ENCODE data around the gene NXN.
"Not testable (repeated sequence)": the region's sequence is repeated elsewhere in the genome, so short reads cannot be mapped to it uniquely, and the experiment has no call there.

The NXN gene

GRCh38 chr17:951325-952132 lies 28.0 kb downstream of the NXN start:
- DNase-seq, result no peak

- DNase-seq, result no peak
These were observed 29.8 kb downstream of the NXN start for GRCh38 chr17:949623-950303.

GRCh38 chr17:948284-948852 lies 31.2 kb downstream of the NXN start:
- no peak for DNase-seq

DNA sequence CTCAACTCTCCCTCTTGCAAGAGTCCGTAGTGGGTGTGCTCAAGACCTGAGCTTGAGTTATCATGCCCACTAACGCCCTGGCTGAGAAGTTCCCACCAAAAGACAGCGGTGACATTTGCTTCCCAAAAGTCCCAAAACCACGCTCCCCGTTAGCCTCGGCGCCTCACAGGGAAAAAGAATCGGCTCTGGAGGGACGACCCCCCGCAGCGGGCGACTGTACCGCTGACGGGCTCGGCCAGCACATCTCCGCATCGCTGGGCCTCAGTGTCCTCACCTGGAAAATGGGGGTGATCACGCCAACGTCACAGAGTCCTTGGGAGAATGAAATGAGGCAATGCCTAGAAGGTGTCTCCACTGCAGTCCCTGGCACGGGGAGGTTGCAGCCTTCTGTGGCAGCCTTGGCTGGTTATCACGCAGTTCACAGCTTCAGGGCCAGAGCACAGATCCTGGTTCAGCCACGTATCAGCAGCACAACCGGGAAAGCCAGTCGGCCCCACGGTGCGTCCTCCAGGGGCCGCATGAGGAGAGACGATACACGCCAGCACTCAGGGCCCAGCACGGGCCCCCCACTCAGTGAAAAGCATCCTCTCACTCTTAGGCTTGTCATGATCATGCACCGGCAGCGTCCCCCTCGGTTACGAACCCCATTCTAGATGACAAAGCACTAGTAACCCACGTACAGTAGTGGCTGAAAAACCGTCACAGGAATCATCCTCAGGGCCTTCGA lies 32.9 kb downstream of the NXN start:
- DNase-seq, result no peak

DNA sequence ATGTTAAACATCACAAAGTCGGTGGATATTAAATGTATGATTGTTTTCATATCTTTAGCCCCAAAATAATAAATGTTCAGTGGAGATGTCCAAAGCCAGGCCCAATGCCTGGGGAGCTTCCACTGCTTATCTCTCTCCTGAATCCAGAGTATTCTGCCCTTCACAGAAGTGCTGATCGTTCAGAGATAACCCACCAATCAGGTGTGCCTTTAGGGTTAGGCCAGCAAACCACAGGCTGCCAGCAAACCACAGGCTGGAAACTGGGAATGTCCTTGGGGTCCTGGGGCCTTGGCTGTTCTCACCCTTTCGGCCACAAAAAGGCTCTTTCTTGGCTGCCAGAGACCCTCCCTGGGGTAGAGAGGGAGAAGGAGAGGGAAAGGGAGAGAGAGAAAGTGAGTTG lies 33.9 kb downstream of the NXN start:
- no peak for DNase-seq

GRCh38 chr17:944266-944826 lies 35.2 kb downstream of the NXN start:
- DNase-seq, result no peak

DNA sequence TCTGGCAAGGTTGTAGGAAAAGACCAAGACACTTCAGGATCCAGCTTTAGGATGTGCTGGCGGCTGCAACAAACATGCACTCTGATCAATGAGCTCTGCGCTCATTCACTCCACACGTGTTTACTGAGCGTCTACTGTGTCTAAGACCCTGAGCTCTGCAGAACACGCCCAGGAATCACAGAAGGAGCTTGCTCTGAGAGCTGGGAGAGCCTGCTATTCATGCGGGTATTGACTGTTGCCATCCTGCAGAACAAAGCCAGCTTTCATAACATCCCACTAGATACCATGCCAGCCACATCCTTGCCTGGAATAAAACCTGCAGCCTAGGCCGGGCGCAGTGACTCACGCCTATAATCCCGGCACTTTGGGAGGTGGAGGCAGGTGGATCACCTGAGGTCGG lies 44.1 kb downstream of the NXN start:
- DNase-seq, result no peak

DNA sequence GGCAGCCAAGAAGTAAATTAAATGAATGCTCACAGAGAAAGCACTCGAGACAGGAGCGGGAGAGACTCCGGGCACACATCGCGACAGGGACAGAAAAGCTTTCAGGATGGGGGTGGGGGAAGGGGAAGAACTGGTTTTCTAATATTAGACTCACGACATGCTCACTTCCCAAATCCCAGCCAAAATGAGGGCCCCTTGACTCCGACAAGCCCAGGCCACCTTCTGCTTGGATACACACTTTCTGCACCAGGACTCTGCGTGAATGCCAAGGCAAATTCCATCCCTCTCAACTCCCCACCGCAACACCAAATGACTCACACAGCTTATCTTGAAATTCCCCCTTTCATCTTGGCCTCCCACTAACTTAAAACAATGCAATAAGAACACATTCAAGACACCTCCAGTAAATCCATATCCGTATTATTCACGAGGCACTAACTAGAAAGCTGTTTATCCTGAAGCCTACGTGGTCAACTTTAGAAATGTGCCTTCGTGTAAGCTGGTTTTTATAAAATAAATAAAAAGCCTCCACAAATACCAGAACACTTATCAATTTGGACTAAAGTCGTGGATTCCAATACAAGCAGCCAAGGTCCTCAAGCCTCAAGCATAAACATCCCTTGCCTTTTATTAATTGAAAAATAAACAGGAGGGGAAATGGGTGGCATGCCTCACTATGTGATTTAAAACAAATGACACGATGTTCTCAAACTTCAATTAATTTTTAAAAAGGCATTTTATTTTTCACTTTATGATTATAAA lies 46.1 kb downstream of the NXN start:
- DNase-seq, result no peak

GRCh38 chr17:930258-930657 lies 49.3 kb downstream of the NXN start:
- no peak for DNase-seq

- no peak for DNase-seq
These were observed 50.0 kb downstream of the NXN start for GRCh38 chr17:929586-929985.

DNA sequence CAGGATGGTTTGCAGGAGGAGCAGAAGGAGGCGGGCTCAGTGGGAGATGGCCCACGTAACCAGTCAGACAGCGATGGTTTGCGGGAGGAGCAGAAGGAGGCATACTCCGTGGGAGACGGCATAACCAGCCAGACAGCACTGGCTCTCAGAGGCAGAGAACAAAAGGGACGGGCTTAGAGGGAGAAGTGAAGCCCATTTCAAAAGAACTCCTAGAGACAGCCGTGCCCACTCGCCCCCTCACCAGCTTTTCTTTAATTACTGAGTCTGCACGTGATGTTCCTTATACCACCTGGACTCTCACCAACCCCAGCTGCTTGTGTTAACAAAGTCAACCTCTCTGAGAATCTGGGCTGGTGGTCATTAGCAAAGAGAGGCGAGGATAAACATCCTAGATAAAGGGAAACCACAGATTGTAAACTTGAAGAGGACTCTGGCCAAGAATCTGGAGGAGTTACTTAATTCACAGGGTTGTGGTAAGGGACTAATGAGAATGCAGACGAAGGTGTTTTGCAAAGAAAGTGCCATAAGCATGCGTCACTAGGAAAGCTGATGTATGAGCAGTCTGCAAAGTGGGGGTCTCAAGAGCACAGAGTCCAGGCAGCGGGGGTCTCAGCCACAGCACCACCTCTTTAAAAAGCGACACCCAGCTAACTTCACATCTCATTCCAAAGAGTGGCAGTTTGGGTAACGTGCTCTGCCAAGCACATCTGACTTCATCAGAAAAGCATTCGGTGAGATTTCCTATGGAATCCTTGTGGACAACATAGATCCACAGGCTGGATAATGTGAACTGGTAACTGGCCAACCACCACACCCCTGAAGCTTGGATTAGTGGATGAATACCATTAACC lies 51.7 kb downstream of the NXN start:
- no peak for DNase-seq

DNA sequence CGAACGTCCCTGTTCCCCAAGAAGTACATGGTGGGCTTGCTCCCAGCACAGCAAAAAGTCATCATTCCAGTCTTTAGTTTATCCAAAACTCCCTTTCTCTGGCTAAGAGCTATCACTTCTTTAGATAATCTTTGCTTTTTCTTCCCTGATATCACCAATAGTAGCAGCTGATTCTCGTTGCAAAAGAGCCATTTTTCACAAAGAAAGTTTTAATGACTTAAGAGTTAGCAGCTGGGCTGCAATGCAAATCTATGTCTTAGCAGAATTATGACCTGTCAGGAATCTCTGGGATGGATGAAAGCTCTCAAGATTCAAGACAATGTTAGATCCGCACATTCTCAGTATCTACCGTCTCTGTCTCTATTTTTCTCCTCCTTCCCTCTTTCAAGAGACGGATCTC lies 53.8 kb downstream of the NXN start:
- DNase-seq, result no peak

DNA sequence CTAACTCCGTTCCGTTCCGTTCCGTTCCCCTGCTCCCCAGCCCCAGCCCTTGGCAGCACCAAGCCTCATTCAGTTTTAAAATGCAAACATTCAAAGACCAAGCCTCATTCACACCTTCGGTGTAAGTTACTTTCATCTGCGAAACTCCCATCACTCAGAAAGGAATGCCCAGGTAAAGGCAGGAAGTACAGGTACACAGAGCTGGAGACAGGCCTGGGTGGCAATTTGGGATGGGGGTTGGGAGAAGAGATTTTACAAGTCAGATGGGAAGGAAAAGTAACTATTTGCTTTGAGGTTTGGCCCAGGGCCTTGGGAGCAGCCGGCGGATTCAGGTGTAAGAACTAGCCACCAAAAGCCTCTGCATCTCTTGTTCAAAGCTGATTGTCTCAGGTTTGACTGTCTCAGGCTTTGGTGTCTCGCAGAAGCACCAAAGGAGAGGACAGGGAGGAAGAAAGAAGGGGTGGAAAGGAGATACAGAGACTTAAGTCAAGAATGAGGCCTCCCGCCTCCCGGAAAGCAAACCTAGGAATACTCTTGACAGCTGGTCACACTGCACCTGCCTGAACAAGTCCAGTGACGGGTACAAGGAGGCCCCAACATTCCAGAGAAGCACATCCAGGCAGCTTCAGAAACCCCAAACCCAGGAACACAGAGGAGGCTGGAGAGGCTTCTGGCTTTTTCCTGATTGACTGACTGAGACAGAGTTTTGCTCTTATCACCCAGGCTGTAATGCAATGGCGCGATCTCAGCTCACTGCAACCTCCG lies 54.7 kb downstream of the NXN start:
- DNase-seq, result no peak

DNA sequence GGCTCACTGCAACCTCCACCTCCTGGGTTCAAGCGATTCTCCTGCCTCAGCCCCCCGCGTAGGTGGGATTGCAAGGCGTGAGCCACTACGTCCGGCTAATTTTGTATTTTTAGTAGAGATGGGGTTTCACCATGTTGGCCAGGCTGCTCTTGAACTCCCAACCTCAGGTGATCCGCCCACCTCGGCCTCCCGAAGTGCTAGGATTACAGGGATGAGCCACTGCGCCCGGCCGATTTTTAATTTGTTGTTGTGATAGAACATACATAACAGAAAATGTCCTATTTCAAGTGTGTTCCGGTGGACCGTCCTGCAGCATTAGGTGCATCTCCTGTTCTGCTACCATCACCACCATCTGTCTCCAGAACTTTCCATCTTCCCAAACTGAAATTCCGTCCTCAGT lies 55.3 kb downstream of the NXN start:
- DNase-seq, result not testable (repeated sequence)

GRCh38 chr17:923633-924032 lies 55.9 kb downstream of the NXN start:
- DNase-seq, result no peak

DNA sequence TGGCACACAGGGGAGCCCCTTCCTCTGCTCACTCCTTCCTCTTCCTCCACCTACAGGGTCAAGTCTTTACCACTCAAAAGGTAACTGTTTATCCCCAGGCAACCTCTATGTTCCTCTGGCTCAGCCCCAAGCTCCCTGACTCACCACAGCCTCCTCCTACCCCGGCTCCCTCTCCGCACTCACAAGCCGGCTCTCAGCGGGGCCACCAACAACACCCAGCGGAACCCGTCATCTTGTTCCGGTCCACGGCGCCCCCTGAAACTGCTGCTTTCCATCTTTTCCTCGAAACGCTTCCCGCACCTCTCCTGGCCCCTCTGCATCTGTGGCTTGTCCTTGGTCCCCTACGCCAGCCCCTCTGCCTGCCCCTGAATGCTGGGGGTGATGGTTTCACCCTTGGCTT lies 58.4 kb downstream of the NXN start:
- no peak for DNase-seq

- no peak for DNase-seq
These were observed 59.4 kb downstream of the NXN start for GRCh38 chr17:920190-920589.

DNA sequence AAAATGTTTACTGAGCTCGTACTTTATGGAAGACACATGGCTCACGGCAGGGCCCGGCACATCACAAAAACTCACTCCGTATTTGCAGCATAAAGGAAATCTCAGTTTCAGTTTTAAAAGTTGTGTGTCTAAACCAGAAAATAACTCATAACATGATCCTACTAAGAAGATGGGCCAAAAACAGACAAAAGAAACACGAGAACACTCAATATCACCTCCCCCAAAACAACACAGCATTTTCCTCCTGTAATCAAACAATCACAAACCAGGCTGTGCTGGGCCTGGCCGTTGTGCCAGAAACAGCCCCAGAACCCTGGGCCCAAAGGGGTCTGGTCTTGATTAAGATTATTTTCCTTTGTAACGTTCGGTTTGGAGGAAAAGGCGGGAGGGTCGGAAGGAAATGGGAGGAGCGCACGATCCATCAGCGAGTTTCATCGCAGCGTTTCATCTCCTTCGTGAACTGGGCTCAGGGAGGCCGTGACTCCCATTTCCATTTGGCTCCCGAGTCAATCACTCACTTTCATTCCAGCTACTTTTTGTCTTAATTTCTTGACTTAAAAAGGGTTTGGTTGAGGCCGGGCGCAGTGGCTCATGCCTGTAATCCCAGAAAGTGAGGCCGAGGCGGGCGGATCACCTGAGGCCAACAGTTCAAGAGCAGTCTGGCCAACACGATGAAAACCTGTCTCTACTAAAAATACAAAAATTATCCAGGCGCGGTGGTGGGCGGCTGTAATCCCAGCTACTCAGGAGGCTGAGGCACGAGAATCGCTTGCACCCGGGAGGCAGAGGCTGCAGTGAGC lies 61.4 kb downstream of the NXN start:
- DNase-seq, result no peak

DNA sequence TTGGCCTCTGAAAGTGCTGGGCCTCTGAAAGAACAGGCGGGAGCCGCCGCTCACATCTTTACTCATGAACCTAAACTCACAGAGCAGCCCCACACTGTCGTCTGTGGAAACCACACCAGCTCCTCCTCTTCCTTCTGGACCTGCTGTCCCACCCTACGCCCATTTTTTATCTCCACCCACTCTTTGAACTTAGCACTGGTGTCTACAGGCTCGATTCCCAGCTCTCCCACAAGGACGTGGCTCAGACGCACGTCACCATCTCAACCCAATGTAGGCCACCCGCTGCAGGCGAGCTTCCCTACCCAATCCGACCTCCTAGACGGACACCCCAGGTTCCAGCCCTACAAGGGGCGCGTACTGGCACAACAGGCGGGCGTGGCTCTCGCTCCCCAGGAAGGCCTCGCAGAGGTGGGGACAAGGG lies 62.2 kb downstream of the NXN start:
- DNase-seq, result no peak

DNA sequence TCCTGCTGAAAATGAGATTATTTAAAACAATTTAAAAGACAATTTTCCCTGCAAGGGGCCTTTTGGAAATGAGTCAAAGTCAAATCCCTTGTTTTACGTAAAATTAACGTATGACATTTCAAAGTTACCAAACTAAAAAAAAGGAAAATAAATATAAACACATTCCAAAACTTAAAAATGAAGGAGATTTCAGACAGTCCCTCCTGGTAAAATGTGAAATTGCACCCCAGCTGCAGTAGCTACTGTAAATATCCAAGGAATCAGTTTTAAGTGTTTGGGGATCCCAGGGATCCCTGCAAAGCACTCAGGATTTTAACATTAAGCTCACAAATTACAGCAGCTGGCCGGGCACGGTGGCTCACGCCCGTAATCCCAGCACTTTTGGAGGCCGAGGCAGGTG lies 63.3 kb downstream of the NXN start:
- no peak for DNase-seq
